Thoracic aorta (tissue), 2 donors: Measurements from ENCODE around the gene RGS7. TPM values are rescaled to one million over a fixed set of nuclear protein-coding genes. Genes with fewer than 3 reads are reported as not detected.

Experiments
- ATAC-seq: fragments of 150-250 bp; one replicate; pipeline ENCODE4 v1.8.0; 2017; ENCODE audit warnings: low read depth; ENCODE audit not compliant: insufficient number of reproducible peaks, low FRiP score
- DNase-seq: peaks from one replicate; pipeline ENCODE4 v3.0.0-alpha.2; 2020; ENCODE audit warnings: low spot score
- H3K27ac ChIP-seq, 2 donors: fragments of 200-600 bp; sonication (generic); 1 replicate in 1 of 2; 2 replicates in 1 of 2; pipeline ENCODE4 v1.5.1; 2016; ENCODE audit warnings: mild to moderate bottlenecking in 2 of 2, moderate library complexity in 2 of 2
- H3K27me3 ChIP-seq: fragments of 200-600 bp; sonication (generic); replicated peaks from 2 replicates; pipeline ENCODE4 v1.6.0; 2016; ENCODE audit warnings: mild to moderate bottlenecking; ENCODE audit not compliant: insufficient read depth
- H3K36me3 ChIP-seq: fragments of 200-600 bp; sonication (generic); one replicate; pipeline ENCODE4 v1.5.1; 2016
- H3K4me1 ChIP-seq, 2 donors: fragments of 200-600 bp; sonication (generic); 1 replicate in 1 of 2; 2 replicates in 1 of 2; pipeline versions ENCODE4 v1.5.1 to v1.6.0; 2016; ENCODE audit warnings: low read depth in 2 of 2, mild to moderate bottlenecking in 1 of 2; ENCODE audit not compliant: control insufficient read depth in 1 of 2
- H3K4me3 ChIP-seq: fragments of 200-600 bp; sonication (generic); 2 replicates; pipeline ENCODE4 v1.5.1; 2016; ENCODE audit warnings: mild to moderate bottlenecking
- H3K9me3 ChIP-seq: fragments of 200-600 bp; sonication (generic); 2 replicates; pipeline ENCODE4 v1.5.1; 2016
- total RNA-seq, 2 donors: library from RNA; depleted of rRNA; stranded (reverse); fragments of >200 nt; gene quantifications; one replicate each; pipeline versions ENCODE4 v1.1.0 to v1.2.3, GENCODE V29; 2016
- TF ChIP-seq, protein P1 (sequence below): fragments of 200-600 bp; sonication (generic); IDR thresholded peaks from one replicate; pipeline ENCODE4 v1.5.1; 2019; ENCODE audit warnings: antibody characterized with exemption

RGS7 gene
- total RNA-seq, 2 donors from 2014 or later = not detected

DNA sequence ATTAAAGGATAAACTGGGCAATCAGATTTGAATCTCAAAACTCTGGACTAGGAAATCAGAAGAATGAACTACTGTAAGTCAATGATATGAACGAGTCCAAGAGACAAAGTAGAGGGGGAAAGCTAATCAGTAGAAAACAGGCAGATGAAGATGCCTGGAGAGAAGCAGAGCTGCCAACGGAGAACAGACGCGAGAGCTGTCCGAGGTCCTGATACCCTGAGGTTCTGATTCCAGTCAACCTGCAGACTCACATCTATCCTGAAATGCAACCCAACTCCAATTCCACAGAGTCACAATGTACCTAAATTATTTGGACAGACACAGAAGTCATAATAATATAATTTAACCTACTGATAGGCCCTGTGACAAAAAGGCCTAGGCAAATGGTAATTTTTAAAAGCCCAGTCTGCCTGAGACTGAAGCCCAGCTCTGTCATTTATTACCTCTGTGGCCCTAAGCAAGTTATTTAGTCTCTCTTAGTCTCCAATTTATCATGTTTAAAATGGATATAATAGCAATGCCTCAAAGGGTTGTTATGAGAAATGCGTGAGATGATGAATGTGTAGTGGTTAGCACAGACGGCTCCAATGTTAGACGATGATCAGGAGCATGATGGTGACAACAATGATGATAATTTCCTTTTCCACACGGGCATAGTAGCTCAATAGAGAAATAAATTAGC lies 33.4 kb downstream of the RGS7 start:
- ATAC-seq = no peak
- H3K4me3 ChIP-seq = no peak overlapping the region
- no peak overlapping the region for H3K27ac ChIP-seq
- H3K27me3 ChIP-seq = no peaks in the 10 kb centered on the region
- no peaks in the 10 kb centered on the region for H3K36me3 ChIP-seq
- TF ChIP-seq, protein P1, sequence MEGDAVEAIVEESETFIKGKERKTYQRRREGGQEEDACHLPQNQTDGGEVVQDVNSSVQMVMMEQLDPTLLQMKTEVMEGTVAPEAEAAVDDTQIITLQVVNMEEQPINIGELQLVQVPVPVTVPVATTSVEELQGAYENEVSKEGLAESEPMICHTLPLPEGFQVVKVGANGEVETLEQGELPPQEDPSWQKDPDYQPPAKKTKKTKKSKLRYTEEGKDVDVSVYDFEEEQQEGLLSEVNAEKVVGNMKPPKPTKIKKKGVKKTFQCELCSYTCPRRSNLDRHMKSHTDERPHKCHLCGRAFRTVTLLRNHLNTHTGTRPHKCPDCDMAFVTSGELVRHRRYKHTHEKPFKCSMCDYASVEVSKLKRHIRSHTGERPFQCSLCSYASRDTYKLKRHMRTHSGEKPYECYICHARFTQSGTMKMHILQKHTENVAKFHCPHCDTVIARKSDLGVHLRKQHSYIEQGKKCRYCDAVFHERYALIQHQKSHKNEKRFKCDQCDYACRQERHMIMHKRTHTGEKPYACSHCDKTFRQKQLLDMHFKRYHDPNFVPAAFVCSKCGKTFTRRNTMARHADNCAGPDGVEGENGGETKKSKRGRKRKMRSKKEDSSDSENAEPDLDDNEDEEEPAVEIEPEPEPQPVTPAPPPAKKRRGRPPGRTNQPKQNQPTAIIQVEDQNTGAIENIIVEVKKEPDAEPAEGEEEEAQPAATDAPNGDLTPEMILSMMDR = no peak
- no peak for DNase-seq
- no peaks in the 10 kb centered on the region for H3K4me1 ChIP-seq
- H3K9me3 ChIP-seq = no peaks in the 10 kb centered on the region

DNA sequence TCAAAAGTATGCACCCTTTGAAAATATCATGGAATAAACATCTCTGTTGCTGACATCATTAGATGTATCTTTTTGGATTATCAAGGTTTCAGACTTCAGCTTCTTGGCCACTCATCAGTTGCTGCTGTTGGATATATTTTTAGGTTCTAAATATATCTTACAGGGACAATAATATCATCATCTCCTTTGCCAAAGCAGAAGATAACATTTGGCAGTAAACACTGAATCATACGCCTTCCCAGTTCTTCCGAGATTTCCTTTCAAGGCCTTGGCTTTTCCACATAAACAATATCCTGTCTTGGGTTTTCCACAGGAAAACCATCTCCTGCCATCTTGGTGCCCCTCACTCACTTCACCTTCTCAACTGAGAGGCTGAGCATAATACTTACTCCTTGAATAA lies 39.3 kb downstream of the RGS7 start:
- no peaks in the 10 kb centered on the region for H3K9me3 ChIP-seq
- no peaks in the 10 kb centered on the region for H3K36me3 ChIP-seq
- no peak for ATAC-seq
- no peak for DNase-seq
- TF ChIP-seq, protein P1 = no peak
- H3K4me1 ChIP-seq = no peaks in the 10 kb centered on the region
- H3K4me3 ChIP-seq = no peak overlapping the region
- no peaks in the 10 kb centered on the region for H3K27me3 ChIP-seq
- H3K27ac ChIP-seq = no peak overlapping the region

DNA sequence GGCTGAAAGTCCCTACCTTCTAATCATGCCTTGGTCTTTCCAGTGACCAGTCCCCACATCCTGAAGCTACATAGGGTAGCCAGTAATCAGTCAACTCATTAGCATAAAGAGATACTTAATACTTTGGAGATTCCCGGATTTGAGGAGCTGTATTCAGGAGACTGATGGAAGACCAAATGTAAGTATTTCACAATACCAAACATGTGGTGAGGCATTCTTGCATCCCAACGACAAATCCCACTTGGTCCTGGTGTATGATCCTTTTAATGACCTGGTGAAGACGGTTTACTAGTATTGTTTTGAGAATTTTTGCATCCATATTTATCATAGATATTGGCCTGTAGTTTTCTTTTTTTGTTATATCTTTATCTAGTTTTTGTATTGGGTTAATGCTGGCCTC lies 40.6 kb downstream of the RGS7 start:
- Histone ChIP-seq H3K36me3 (no peaks in the 10 kb centered on the region), H3K27me3 (no peaks in the 10 kb centered on the region), H3K27ac (no peak overlapping the region), H3K4me3 (no peak overlapping the region), H3K4me1 (no peaks in the 10 kb centered on the region), H3K9me3 (no peaks in the 10 kb centered on the region)
- ATAC-seq = no peak
- no peak for DNase-seq
- TF ChIP-seq, protein P1 = no peak

DNA sequence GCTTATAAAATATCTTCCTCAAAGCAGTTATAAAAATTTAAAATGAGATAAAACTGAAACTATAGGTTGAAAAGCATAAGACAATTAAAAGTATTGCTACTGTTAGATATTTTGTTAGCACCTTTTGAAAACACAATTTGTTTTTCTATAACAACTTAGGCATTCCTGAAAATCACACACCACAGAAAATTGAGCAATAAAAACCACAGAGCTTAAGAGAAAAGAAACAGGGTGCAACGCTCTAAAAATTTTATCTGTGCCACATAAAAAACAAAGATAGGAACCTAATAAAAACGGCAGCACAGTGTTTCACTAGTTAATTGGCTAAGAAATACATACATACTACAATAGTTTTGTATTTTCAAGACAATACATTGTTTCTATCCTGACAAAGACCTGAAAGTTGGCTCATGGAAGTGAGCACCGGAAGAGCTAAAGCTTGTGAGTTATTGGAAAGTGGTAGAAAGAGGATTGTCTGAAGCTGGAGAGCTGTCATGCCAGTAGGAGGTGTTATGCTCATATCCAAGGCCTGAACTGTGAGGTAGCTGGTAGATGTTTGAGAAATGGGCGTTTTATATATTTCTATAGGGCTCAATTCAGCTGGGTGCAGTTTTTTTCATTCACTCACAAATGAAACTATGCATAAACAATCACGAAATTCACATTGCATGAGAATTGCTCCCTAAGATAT lies 45.8 kb downstream of the RGS7 start:
- no peak for ATAC-seq
- no peaks in the 10 kb centered on the region for H3K9me3 ChIP-seq
- TF ChIP-seq, protein P1 = no peak
- H3K27ac ChIP-seq = no peak overlapping the region
- no peak for DNase-seq
- H3K27me3 ChIP-seq = no peaks in the 10 kb centered on the region
- H3K4me1 ChIP-seq = no peaks in the 10 kb centered on the region
- H3K4me3 ChIP-seq = no peak overlapping the region
- H3K36me3 ChIP-seq = no peaks in the 10 kb centered on the region

DNA sequence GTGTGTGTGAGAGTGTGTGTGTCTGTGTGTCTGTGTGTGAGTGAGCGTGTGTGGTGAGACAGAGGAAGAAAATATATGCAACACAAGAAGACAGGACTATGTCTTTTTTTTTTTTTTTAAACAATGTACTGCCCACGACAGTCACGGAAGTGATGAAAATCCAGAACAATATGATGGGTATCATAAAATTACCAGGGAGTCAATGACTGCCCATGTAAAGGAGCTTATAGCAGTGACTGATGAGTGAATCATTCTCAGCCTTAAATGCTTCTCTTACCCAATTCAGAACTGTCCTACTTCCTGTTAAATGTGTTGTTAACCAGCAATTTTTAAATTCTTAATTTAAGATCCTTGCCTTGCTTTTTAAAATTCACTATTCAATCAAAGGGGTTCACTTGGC lies 46.6 kb downstream of the RGS7 start:
- no peak for DNase-seq
- H3K27ac ChIP-seq = no peak overlapping the region
- no peaks in the 10 kb centered on the region for H3K36me3 ChIP-seq
- TF ChIP-seq, protein P1 = no peak
- no peaks in the 10 kb centered on the region for H3K27me3 ChIP-seq
- H3K4me1 ChIP-seq = no peaks in the 10 kb centered on the region
- no peak for ATAC-seq
- H3K9me3 ChIP-seq = no peaks in the 10 kb centered on the region
- H3K4me3 ChIP-seq = no peak overlapping the region
